ENCODE measurements around the gene FGFBP2. TPM values are rescaled to one million over a fixed set of nuclear protein-coding genes. Genes with fewer than 3 reads are reported as not detected.

FGFBP2 gene
- total RNA-seq, 1 experiment from 2014 or later = 0.10 TPM

DNA sequence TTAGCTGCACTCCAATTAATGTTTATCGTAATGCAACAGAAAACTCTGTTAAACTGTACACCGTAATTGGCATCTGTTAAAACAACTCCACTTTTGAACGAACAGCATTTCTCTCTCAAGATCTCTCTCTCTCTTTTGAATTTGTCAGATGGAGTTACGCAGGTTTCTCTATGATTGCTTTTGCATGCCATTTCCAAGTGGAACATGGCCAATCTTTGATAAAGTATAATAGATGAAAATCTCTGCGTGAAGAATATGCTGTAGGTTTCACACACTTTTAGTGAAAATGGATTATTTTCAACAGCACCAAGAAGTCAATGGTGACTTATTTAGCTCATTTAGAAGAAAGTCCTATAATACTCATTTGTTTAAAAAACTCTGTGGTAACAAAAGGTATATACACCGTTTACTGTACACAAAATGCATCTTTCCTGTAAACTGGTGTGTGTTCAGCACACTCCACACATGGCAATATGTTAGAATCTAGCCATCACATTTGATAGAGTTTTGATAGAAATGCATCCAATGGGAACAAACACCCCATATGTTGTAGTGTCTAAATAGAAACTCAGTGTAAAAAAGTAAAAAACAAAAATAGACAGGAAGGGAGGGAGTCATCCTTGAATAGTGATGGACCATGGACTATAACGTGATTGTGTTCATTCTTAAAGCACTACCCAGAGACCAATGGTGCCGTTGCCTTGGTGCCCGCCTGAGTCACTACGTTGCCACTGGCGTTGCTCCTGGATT, 5.8 kb upstream of the FGFBP2 start:
- no peak for DNase-seq (ENCODE audit: low spot score)

DNA sequence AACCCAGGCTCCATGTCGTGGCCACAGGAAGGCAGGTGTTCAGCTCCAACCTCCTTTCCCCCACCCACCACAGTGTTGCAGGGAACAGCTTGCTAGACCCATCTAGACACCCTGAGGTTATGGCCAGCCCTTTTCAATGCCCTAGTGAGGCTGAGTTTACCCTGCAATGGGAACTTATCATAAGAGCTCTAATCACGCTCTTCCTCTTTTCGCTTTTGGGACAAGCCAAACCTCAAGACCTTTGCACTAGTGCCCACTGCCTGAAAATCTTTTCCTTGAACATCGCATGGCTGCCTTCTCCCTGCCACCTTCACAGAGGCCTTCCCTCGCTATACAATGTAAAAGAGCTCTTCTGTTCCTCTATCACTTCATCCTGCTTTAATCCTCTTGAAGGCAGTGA, 2.4 kb upstream of the FGFBP2 start:
- no peak for DNase-seq (ENCODE audit: low spot score)

DNA sequence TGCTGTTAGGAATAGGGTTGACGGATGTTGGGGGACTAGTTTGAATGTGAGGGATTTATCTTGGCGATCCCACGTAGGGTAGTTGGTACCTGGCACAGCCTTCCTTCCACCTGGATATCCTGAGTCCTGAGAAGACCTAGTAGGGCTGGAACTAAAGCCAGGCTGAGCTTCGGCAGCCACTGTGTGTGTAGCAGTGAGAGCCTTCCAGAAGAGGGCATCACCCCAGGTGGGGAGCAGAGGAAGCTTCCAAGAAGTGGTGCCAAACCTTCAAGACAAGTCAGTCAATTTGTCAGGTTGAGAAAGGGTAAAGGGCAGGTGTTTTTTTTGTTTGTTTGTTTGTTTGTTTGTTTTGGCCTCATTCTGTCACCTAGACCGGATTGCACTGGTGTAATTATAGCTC, 1.2 kb upstream of the FGFBP2 start:
- DNase-seq (ENCODE audit: low spot score) = no peak

DNA sequence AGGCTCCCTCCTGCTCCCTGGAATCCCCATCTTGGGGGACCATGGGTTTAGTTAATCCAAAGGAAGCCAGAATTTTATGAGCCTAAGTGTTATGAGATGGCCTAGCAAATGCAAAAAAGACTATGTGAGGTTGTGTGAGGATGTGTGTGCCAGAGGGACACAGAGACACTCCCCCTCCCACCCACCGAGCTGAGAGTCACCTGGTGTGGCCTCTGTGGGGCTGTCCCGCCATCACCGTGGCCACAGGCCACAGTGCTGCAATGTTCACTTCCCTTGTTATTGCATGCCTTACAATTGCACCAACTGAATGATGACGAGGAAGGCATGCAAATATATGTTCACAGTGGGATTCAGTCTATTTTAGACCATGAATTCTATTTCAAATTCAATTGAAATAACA, 601 bp upstream of the FGFBP2 start:
- no peak for DNase-seq (ENCODE audit: low spot score)

DNA sequence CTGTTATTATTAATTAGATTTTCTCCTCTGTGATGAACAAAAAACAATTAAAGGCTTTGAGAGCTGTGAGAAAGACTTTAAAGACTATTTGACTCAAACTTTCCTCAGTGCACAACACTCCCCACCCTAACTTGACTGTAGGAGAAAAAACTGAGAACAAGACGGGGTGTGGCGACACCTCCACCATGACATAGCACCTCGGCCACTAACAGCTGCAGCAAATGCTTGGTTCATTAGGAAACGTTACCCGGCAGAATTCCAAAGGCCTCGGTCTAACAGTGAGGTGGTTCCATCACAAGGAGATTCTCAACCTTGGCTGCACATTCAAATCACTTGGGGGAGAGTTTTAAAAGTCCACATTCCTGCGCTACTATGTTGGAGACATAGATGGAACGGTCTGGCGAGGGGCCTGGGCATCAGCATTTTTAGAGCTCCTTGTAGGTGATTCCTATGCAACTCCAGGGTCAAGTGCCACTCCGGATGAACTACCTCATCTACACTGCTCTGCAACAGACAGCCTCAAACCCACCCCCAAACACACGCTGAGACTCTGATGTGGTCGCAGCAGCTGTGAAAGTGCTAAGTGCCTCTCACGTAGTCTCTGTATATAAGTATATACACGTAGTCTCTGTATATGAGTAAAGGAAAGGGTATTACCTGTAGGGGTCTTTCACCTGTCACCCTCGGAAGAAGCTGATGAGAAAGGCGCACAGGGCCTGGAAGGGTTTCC, 1.0 kb downstream of the FGFBP2 start:
- no peak for DNase-seq (ENCODE audit: low spot score)

DNA sequence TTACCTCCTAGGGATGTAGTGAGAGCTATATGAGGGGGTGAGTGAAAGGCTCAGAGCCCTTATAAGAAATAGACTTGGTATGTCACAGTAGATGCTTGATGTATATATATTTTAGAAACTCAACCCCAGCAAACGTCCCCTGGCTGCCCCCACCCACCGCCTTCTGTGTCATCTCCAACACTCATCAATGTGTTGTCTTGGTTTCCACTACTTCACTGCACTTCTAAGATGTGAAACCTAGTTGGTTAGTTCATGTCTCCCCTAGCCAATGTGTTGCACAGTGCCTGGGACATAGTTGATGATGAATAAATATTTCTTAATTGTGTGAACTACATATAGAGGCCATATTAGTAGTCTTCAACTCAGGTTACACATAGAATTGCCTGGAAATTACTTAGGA, 4.4 kb downstream of the FGFBP2 start:
- no peak for DNase-seq (ENCODE audit: low spot score)

DNA sequence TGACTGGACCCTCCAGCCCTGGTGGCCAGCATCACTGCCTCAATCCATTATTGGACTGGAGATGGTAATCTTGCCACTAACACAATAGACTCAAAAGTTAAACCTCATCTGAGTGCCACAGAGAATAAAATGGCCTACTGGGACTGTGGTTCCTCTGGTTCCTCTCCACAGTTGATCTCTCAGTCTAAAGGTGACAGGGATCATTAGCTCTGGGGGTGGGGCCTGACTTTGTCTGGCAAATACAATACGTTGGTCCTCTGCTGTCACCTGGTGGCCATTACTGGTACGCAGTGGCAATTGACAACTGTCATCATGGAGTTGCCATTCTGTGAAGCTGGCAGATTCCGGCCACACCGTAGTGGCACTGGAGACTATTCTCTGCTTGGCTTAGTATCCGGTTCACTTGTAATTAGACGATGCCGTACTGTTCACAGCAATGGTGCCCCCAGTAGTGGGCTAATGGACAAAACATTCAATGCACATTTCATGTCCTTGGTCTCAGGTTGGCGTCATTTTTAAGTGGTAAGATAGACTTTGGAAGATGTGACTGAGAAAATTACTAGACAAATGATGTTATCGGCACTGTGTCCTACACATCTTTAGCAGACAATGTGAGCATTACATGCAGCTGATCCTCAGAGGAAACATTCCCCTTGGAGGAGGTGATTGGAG, 6.7 kb downstream of the FGFBP2 start:
- peak; percentile 72 for DNase-seq (ENCODE audit: low spot score)

DNA sequence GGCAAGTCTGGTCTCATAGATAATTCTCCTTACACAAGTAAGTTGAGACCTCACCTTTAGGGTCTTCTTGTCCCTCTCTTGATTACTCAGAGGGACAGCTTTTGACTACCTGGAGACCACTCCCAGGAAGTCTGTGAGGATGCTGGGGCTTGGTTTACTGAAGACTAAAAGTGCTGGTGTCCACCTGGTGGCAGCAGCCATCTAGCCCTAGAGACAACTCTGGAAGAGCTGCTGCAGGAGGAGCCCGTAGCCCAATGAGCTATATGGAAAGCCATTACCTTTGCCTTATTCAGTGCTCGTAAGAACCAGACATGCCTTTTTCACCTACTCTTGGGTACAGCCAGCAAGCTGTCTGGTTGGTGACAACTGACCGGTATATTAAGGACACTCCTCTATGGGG, 7.3 kb downstream of the FGFBP2 start:
- peak; percentile 32 for DNase-seq (ENCODE audit: low spot score)

DNA sequence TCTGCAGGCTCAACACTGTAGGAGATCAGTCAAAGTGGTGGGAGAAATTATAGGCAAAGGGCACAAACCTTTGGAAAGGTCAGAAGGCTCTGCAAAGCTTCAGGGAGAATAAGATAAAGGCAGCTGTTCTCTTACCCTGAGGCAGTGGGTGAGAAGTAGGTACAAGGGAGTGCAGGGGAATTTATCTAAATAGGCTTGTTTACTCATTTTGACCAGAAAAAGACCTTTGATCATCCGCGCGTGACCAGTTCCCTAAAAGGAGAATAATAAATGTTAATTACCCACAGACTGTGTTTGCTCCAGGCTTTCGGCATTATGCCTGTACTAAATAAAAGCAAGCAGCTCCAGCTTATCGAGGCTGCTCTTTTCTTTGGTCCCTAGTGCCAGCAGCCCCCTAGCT, 9.3 kb downstream of the FGFBP2 start:
- no peak for DNase-seq (ENCODE audit: low spot score)

DNA sequence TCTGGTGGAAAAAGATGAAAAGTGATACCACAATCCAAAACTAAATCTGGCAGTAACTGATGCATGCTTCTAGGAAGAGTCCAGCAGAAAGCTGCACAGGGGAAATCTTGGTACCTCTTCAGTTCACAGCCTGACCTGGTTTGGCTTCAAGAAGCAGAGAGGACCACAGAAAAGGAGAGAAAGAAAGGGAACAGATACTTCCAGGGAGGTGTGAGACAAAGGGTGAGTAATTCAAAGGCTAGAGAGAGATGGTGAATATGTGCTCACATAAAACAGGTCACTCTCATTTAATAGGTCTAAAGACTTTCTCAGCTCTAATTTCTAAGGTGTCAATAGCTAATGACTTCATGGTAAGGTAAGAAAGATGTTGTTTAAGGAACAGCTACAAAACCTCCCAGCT, 11.2 kb downstream of the FGFBP2 start:
- no peak for DNase-seq (ENCODE audit: low spot score)

DNA sequence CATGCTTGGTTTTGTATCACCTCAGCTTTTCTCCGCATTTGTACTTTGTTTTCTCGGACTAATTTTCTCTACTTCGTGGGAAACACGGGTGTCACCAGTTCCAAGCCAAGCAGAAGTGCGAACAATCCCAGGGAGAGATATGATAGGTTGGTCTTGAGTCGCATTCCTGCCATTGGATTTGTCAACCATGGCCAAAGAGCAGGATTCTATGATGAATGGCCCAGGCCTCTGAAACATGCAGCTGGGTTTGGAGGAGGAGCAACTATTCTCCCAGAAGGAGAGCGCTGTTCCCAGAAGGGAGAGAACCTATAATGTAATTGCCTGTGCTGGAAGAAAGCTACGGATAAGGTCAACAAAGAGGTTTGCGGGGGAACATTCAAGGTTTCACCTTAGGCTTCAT, 14.1 kb downstream of the FGFBP2 start:
- no peak for DNase-seq (ENCODE audit: low spot score)

DNA sequence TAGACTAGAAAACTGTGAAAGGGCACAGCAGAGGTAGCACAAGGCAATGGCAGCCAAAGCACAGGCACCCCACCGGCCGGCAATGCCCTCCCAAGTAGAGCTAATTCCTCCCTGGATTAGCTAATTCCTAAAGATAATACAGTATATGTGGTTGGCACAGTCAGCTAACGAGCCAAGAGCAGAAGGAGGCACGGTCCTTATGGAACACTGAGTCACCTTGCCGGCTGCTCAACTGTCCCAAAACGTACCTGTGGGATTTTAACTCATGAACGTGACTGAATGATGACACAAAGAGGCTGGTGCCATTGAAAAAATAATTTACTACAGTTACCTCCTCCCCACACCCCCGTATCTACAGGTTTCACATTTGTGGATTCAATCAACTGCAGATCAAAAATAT, 15.3 kb downstream of the FGFBP2 start:
- DNase-seq (ENCODE audit: low spot score) = no peak

DNA sequence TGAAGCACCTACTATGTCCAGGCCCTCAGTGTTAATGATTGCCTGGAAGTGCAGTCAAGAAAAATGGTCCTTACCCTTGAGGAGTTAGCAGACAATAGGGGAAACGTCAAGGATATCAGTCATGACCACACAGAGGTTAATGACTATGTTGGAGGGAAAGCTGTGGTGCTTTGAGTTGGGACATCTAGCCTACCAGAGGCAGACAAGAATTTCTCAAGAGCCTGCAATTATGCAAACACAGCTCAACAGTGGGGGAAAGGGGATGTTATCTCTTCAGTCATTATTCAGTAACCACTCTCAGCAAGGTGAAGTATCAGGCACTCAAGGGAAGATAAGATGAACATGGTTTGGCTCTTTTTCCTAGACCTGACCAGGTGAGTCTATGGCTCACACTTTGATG, 17.5 kb downstream of the FGFBP2 start:
- no peak for DNase-seq (ENCODE audit: low spot score)

DNA sequence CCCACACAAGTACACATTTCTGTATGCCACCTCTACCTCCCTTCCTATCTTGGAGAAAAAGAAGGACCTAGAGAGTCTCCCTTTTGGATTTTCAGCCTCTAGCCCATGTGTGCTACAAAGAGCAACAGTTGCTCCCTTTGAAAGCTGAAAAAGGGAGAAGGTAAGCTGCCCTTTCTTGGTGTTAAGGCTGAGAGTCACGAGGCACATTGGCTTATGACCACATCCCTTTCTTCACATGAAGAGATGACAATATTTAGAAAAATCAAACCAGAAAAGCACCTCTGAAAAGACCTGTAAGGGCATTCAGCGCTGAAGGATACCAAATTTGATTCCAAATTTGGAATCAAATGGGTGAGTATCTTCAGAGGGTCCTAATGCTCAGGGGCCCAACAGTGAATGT, 18.1 kb downstream of the FGFBP2 start:
- no peak for DNase-seq (ENCODE audit: low spot score)

DNA sequence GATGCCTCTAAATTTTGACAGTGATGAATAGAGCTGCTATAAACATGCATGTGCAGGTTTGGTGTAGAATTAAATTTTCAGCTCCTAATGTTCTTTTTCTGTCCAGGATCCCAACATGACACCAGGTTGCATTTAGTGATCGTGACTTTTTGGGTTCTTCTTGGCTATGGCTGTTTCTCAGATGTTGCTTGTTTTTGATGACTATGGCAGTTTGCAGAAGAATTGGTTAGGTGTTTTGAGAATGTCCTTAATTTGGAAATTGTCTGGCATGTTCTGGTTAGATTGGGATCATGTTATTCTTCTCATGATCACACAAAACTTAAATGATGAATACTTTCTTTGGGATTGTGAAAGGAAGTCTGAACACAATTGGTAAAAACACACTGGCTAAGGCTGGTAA, 20.7 kb downstream of the FGFBP2 start:
- no peak for DNase-seq (ENCODE audit: low spot score)

DNA sequence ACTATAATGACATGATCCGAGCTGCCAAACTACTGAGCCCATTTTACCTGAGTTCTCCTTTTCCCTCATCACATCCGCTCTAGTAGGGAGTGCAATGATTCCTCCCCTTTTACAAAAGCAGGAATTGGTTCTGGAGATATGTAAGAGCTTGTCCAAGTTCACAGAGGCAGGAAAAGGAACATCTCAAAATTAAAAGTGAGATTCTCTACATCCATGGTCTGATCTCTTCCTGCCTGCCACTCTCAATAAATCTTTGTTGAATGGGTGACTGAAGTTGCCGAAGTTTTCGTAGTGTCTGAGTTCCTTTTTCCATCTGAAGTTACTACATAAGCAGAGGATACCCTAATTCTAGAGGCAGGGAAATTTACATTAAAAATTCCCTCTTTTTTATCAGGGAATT, 24.3 kb downstream of the FGFBP2 start, which contains the start of gene FGFBP1:
FGFBP1 (minus strand) TSS at position 101 of the 400 bp plus-strand sequence. CDS start 2,108 bp downstream, outside the sequence.
- DNase-seq (ENCODE audit: low spot score) = no peak

DNA sequence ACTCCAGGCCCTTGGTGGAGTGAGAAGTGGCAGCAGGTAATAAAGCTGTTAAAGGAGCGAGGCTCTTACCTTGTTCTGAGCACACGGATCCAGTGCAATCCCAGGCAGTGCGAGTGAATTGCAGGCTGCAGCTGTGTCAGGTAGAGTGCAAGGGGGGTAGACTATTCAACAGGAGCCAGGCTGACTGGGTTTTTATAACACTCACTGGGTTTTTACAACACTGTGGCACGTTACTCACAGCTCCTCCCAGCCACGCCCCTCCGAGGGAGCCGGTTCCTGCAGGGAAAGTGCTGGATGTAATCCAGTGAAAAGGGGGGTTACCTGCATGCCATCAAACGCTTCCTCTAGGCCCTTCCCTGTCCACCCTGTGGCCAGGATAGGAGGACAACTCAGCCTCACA, 24.8 kb downstream of the FGFBP2 start:
- peak; percentile 41 for DNase-seq (ENCODE audit: low spot score)

DNA sequence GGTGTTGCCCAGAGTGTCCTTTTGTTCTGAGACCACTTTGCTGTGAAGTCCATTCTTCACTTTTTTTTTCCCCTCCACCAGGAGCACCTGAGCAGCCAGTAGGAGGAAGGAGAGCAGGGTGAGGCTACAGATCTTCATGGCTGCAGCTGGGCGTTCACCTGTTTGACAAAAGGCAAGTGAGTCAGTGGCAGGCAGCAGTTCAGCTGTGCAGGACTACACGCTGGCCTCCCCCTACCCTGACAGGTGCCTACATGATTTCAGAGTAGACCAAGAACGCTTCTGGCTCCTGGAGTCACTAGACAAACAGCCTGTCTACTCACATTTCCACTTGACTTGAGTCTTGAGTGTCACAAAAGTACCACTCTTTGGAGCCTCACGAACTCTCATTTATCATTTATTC, 26.5 kb downstream of the FGFBP2 start:
- DNase-seq (ENCODE audit: low spot score) = no peak

DNA sequence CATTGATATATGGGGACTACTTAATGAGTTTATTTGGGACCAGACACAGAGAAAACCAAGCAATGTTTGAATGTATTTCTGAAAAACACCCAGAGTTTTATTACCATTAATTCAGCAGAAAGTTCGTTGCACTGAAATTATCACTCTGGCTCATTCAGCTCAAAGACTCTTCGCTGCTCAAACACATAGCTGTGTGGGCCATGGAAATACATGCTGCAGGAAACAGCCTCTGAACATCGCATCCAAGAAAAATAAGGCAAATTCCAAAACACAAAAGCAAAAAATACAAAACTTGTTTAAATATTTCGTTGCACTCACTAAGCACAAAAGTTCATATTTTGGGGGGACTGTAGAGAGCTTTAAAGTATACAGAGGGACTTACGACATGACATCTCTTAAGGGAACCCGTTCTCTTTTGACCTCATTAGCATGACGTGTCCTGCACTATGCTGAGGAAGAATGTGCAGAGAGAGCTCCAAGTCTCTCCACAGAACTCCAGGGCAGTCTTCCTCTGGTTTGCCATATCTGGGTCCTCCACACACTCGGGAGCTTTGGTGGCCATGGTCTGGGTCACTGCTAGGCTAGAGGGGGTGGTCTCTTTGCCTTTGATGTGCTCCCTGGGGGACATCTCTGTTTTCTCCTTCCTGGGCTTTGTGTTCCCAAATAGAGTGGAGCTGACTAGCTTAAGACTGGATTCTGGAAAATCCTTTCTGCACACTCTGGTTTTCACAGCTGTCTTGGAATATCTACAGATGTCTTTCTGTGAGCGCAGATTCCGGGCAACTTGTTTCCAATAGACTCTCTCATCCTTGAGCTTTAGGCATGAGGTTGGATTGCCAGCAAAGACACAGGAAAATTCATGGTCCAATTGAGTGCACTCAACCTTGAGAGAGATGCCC, 27.2 kb downstream of the FGFBP2 start:
- no peak for DNase-seq (ENCODE audit: low spot score)

DNA sequence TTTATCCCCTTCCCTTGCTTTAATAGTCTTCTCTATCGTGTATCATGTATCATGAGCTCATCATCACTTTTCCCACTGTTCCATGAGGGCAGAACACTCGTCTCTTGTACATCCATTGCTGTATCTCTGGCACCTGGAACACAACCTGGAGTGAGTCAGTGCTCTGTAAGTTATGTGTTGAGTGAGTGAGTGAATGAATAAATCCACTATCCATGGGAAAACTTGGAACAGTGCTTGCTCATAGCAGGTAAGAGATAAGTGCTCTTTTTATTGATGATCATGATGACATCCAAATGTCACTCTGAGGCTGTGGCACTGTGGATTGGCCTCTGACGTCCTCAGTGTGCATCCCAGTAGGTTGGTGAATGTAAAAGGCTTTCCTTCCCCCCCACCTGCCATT, 28.7 kb downstream of the FGFBP2 start:
- DNase-seq (ENCODE audit: low spot score) = no peak

DNA sequence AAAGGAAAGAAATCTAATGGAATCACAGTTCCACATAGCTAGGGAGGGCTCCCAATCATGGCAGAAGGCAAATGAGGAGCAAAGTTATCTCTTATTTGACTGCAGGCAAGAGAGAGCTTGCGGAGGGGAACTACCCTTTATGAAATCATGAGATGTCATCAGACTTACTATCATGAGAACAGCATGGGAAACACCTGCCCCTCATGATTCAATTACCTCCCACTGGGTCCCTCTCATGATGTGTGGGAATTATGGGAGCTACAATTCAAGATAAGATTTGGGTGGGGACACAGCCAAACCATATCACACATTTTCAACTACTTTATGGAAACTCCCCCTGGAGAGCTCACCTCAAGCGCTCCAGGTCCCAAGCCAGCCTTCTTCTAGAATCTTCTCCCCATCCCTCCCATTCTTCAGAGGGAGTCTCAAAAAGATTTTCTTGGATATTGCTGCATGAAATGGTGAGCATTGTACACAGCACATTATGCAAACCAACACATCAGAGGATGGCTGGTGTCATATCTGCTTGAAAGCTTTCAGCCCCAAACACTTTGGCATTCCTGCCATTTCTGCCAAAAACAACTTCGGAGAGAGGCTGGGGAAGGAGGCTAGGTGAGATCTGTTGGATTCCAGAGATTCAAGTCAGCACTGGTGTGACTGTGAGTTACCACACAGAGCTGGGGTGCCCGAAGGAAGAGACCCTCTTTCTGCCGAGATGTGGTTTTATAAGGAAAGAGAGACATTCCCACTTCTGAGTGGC, 31.3 kb downstream of the FGFBP2 start:
- DNase-seq (ENCODE audit: low spot score) = no peak

All from H4 (cell line).